Stomach (tissue), 4 donors: ENCODE results near the gene COPS8.

Experiments used
- EP300 ChIP-seq: sonication (generic); formaldehyde crosslinking; IDR thresholded peaks from one replicate; pipeline ENCODE4 v1.6.1; 2017; ENCODE audit warnings: antibody characterized with exemption
- POLR2A ChIP-seq, 4 donors: fragments of 450-650 bp; IDR thresholded peaks; one replicate each; pipeline ENCODE4 v1.6.1; 2016; ENCODE audit warnings: antibody characterized with exemption in 4 of 4, control low read depth in 2 of 4, mild to moderate bottlenecking in 1 of 4, moderate library complexity in 1 of 4
- POLR2AphosphoS5 ChIP-seq, 3 donors: sonication (generic); formaldehyde crosslinking; IDR thresholded peaks; one replicate each; pipeline ENCODE4 v1.6.1; 2016; ENCODE audit warnings: antibody characterized with exemption in 3 of 3
- TF ChIP-seq, protein P1 (sequence below), 7 experiments: fragments of 450-650 bp in 4 of 7; fragments of 200-600 bp in 3 of 7; sonication (generic) in 3 of 7; IDR thresholded peaks; one replicate each; pipeline ENCODE4 v1.5.1; 2016 to 2019; ENCODE audit warnings: antibody characterized with exemption in 7 of 7, control low read depth in 2 of 7, mild to moderate bottlenecking in 1 of 7

DNA sequence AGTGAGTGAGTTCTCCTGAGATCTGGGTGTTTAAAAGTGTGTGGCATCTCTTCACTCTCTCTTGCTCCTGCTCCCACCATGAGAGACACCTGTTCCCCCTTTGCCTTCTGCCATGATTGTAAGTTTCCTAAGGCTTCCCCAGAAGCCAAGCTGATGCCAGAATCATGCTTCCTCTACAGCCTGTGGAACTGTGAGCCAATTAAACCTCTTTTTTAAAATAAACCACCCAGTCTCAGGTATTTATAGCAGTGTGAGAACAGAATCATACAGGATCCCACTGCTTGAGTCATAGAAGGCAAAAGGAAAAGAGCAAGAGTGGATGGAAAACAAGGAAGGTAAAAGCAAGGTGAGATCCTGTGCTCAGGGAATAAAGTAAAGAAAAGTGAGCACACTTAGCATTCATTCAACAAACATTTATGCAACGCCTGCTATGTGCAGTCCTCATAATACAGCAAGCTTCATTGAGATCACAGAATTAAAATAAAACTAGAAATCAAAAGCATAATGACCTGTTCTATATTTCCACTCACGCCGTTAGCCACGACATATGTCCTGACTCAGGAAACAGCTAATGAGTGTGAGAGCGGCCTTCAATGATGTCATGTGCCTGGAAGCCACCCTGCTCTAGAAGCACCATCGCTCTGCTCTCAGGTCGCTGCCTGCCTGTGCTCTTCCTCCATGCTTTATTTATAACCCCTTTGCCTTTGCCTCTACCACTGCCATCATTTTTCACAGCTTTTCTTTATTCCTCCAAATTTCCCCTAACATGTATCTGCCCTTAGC is 11.3 kb upstream of the COPS8 start:
- TF ChIP-seq, protein P1, sequence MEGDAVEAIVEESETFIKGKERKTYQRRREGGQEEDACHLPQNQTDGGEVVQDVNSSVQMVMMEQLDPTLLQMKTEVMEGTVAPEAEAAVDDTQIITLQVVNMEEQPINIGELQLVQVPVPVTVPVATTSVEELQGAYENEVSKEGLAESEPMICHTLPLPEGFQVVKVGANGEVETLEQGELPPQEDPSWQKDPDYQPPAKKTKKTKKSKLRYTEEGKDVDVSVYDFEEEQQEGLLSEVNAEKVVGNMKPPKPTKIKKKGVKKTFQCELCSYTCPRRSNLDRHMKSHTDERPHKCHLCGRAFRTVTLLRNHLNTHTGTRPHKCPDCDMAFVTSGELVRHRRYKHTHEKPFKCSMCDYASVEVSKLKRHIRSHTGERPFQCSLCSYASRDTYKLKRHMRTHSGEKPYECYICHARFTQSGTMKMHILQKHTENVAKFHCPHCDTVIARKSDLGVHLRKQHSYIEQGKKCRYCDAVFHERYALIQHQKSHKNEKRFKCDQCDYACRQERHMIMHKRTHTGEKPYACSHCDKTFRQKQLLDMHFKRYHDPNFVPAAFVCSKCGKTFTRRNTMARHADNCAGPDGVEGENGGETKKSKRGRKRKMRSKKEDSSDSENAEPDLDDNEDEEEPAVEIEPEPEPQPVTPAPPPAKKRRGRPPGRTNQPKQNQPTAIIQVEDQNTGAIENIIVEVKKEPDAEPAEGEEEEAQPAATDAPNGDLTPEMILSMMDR (IDR thresholded peaks at IDR 0.05) = no peak
- TF ChIP-seq POLR2AphosphoS5 (IDR thresholded peaks at IDR 0.05) (no peak), EP300 (no peak), POLR2A (IDR thresholded peaks at IDR 0.05) (no peak)
